Heart left ventricle (tissue), 16 donors: ENCODE results near the gene AGGF1. TPM values are rescaled to one million over a fixed set of nuclear protein-coding genes. Genes with fewer than 3 reads are reported as not detected.
"Not testable (repeated sequence)": the region's sequence is repeated elsewhere in the genome, so short reads cannot be mapped to it uniquely, and the experiment has no call there.

Experiments used
- ATAC-seq, 4 donors: fragments of 200-7000 bp; cut with Tn5 transposase; one replicate each; pipeline ENCODE4 v1.9.1; 2020 to 2022; ENCODE audit warnings: moderate library complexity in 4 of 4, mild to moderate bottlenecking in 3 of 4, moderate number of reproducible peaks in 1 of 4
- DNase-seq, 5 donors: peaks; one replicate each; pipeline ENCODE4 v3.0.0-alpha.2; 2020
- H3K27ac ChIP-seq, 12 donors: fragments of 200-600 bp; sonication (generic) in 4 of 12; one replicate each; pipeline versions ENCODE4 v1.5.0 to v1.8.0; 2016 to 2022; ENCODE audit warnings: mild to moderate bottlenecking in 2 of 12
- H3K27me3 ChIP-seq, 9 donors: fragments of 200-600 bp; sonication (generic) in 2 of 9; one replicate each; pipeline versions ENCODE4 v1.5.1 to v1.8.0; 2016 to 2022; ENCODE audit warnings: mild to moderate bottlenecking in 3 of 9
- H3K36me3 ChIP-seq, 9 donors: fragments of 200-600 bp; sonication (generic) in 2 of 9; one replicate each; pipeline versions ENCODE4 v1.5.0 to v1.8.0; 2018 to 2022; ENCODE audit warnings: mild to moderate bottlenecking in 2 of 9
- H3K4me1 ChIP-seq, 12 donors: fragments of 200-600 bp; sonication (generic) in 4 of 12; one replicate each; pipeline versions ENCODE4 v1.5.0 to v1.8.0; 2016 to 2022; ENCODE audit warnings: mild to moderate bottlenecking in 3 of 12
- H3K4me3 ChIP-seq, 12 donors: fragments of 200-600 bp; sonication (generic) in 4 of 12; one replicate each; pipeline versions ENCODE4 v1.5.0 to v1.8.0; 2017 to 2022; ENCODE audit warnings: mild to moderate bottlenecking in 9 of 12, moderate library complexity in 4 of 12
- H3K9me3 ChIP-seq, 12 donors: fragments of 200-600 bp; sonication (generic) in 4 of 12; one replicate each; pipeline versions ENCODE4 v1.5.0 to v1.8.0; 2016 to 2022; ENCODE audit warnings: mild to moderate bottlenecking in 1 of 12
- CTCF ChIP-seq, 12 donors: fragments of 200-600 bp; sonication (generic) in 4 of 12; IDR thresholded peaks; one replicate each; pipeline versions ENCODE4 v1.5.0 to v1.8.0; 2018 to 2022; ENCODE audit warnings: antibody characterized with exemption in 12 of 12, mild to moderate bottlenecking in 5 of 12
- POLR2A ChIP-seq, 2 donors: fragments of 450-650 bp; IDR thresholded peaks; one replicate each; pipeline ENCODE4 v1.6.1; 2017; ENCODE audit warnings: antibody characterized with exemption in 2 of 2, mild to moderate bottlenecking in 2 of 2, moderate library complexity in 2 of 2
- WGBS, 4 donors: extraction: QIAGEN DNeasy Blood & Tissue Kit in 2 of 4; methylation state at CpG; one replicate each; pipeline versions ENCODE4 v1.1.5 to v1.1.7; 2013 to 2018; 5-methylcytosine and 5-hydroxymethylcytosine counted together
- intact Hi-C, 10 donors: fragments of 100-400 bp; cut with DNase I; formaldehyde crosslinking; loops; one replicate each; pipeline versions ENCODE4 v1.11.1 to v1.14.2; 2022
- polyA plus RNA-seq, 2 donors: library from polyadenylated mRNA; stranded (reverse); fragments of 200-250 nt; gene quantifications; one replicate each; pipeline ENCODE4 v1.2.3, GENCODE V29; 2013
- total RNA-seq, 9 donors: library from RNA; depleted of rRNA in 2 of 9; stranded (reverse); fragments of >200 nt in 2 of 9; fragmentation: NEBNext Ultra II Directional in 3 of 9; extraction: Animal tissue kit (Norgen Biotek cat#: 25700) in 3 of 9; gene quantifications; one replicate each; pipeline versions ENCODE4 v1.1.0 to v1.2.4, GENCODE V29; 2016 to 2023
- donor health status: ischemic (EF 13 %, LVEDD 7.1; RV severe dilation, severe dysfunction).
- donor health status: healthy with polysubstance abuse.
- donor health status: DM: no; HTN: yes; CAD: no.
- donor health status: DM: no; HTN: no; CAD: no.
- donor health status: ischemic (EF 25% LVEDD 6.9; RV normal size, moderate dysfunction).
- donor health status: ischemic (EF 25% LVEDD 5.7; RV mildly dilated, moderate dysfunction).
- donor health status: healthy.
- donor health status: DM: yes; HTN: yes; CAD: no.
- donor health status: ischemic (EF 35%, LVEDD 5.7; RV mildly dilated, moderate dysfunction).
- donor health status: nonischemic (EF 11% LVEDD 7.7; RV severe dilation, severe dysfunction).
- donor health status: DM: yes; HTN: yes; CAD: no.
- donor health status: PGD.
- donor health status: ischemic (EF 29% LVEDD 5.4; RV normal size, mild dysfunction).
- donor health status: nonischemic (EF 23%, LVEDD 6.1; RV moderate dilation, normal function).

Gene AGGF1
- total and polyA plus RNA-seq, 11 donors = 6.1 to 20.1 (median 16.5) TPM

GRCh38 chr5:77101298-77101697, 71.1 kb downstream of the AGGF1 start:
- intact Hi-C loops = no loop called here
- ATAC-seq (no peak), DNase-seq (no peak)
- Histone ChIP-seq H3K36me3 (no peaks in the 10 kb centered on the region), H3K4me3 (no peak overlapping the region), H3K9me3 (peaks cover 0 to 12% (median 0%) of the 10 kb centered on the region in 12 donors), H3K4me1 (no peaks in the 10 kb centered on the region), H3K27me3 (no peaks in the 10 kb centered on the region), H3K27ac (no peak overlapping the region)
- 90 to 97% (median 95%) methylated on average over 4 of the region's 4 CpGs for WGBS, 4 donors
- no peak for TF ChIP-seq CTCF (IDR thresholded peaks at IDR 0.05)
- no peak for TF ChIP-seq POLR2A (IDR thresholded peaks at IDR 0.05)

- no peak for ATAC-seq
Measured at GRCh38 chr5:77102549-77102948, 72.3 kb downstream of the AGGF1 start.

GRCh38 chr5:77103457-77103856, 73.3 kb downstream of the AGGF1 start:
- H3K4me1 ChIP-seq = no peaks in the 10 kb centered on the region
- no peaks in the 10 kb centered on the region for H3K36me3 ChIP-seq
- ATAC-seq (no peak), DNase-seq (no peak)
- intact Hi-C loops = no loop called here
- peaks cover 0 to 15% (median 0%) of the 10 kb centered on the region in 12 donors for H3K9me3 ChIP-seq
- no peak overlapping the region for H3K4me3 ChIP-seq
- 89 to 99% (median 96%) methylated on average over 1 of the region's 1 CpG for WGBS, 4 donors
- H3K27ac ChIP-seq = no peak overlapping the region
- TF ChIP-seq CTCF (IDR thresholded peaks at IDR 0.05) = no peak
- TF ChIP-seq POLR2A (IDR thresholded peaks at IDR 0.05) = no peak
- no peaks in the 10 kb centered on the region for H3K27me3 ChIP-seq

More at GRCh38 chr5:77102549-77102948, 72.3 kb downstream of the AGGF1 start:
- 84 to 98% (median 94%) methylated on average over 7 of the region's 7 CpGs for WGBS, 4 donors
- H3K4me3 ChIP-seq = no peak overlapping the region
- DNase-seq = no peak
- H3K4me1 ChIP-seq = no peaks in the 10 kb centered on the region
- TF ChIP-seq POLR2A (IDR thresholded peaks at IDR 0.05) (no peak), CTCF (IDR thresholded peaks at IDR 0.05) (no peak)
- H3K27ac ChIP-seq = no peak overlapping the region
- peaks cover 0 to 15% (median 0%) of the 10 kb centered on the region in 12 donors for H3K9me3 ChIP-seq
- H3K36me3 ChIP-seq = no peaks in the 10 kb centered on the region
- no peaks in the 10 kb centered on the region for H3K27me3 ChIP-seq
- intact Hi-C loops = no loop called here

GRCh38 chr5:77104813-77105212, 74.6 kb downstream of the AGGF1 start:
- TF ChIP-seq CTCF (IDR thresholded peaks at IDR 0.05) (no peak), POLR2A (IDR thresholded peaks at IDR 0.05) (no peak)
- H3K36me3 ChIP-seq = no peaks in the 10 kb centered on the region

GRCh38 chr5:77107035-77107434, 76.8 kb downstream of the AGGF1 start:
- ATAC-seq, DNase-seq, intact Hi-C loops, H3K4me3 ChIP-seq, H3K36me3 ChIP-seq, H3K4me1 ChIP-seq, H3K27ac ChIP-seq, H3K27me3 ChIP-seq: not testable (repeated sequence)
- peaks cover 0 to 15% (median 0%) of the 10 kb centered on the region in 12 donors for H3K9me3 ChIP-seq
- WGBS, 4 donors = 96 to 99% (median 98%) methylated on average over 4 of the region's 4 CpGs

More at GRCh38 chr5:77104813-77105212, 74.6 kb downstream of the AGGF1 start:
- no peak for DNase-seq
- Histone ChIP-seq H3K27ac (no peak overlapping the region), H3K4me1 (no peaks in the 10 kb centered on the region), H3K9me3 (peaks cover 0 to 15% (median 0%) of the 10 kb centered on the region in 12 donors), H3K27me3 (no peaks in the 10 kb centered on the region), H3K4me3 (no peak overlapping the region)
- no peak for ATAC-seq
- intact Hi-C loops = no loop called here
